CD4-positive, alpha-beta T cell treated with Interleukin-6 at 100 ng/mL for 8 hours (primary cell): ENCODE data around the gene SERPINB13.

Experiments
- DNase-seq: peaks from one replicate; pipeline ENCODE4 v3.0.0-alpha.2; 2020; ENCODE audit warnings: mixed read lengths, low spot score

Gene SERPINB13

DNA sequence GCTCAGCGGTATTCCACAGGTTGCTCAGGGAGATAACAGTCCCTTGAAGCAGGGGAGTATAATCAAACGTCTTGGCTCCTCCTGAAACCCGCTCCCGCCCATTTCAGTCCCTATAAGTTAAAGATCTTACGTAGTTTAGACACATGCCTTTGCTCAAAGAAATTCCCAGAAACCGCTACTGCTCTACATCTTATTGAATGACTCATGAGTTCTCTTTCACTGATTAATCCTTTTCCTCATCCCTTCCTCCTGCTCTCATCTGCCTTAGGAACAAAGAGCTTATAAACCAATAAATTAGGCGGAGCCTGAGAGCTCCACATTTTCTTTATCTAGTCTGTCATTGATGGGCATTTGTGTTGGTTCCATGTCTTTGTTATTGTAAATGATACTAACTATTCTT lies 61.1 kb downstream of the SERPINB13 start:
- no peak for DNase-seq
